SU-DHL-6 (cell line): ENCODE results near the gene PPIA.

Source experiments
- H2AFZ ChIP-seq: fragments of 200-600 bp; sonication (generic); 2 replicates; pipeline ENCODE4 v1.6.1; 2014; ENCODE audit warnings: low read depth, mild to moderate bottlenecking, moderate library complexity, mixed read lengths, antibody characterized with exemption, low read length; ENCODE audit not compliant: severe bottlenecking
- H3F3A ChIP-seq: fragments of 200-600 bp; shearing (Covaris generic); 2 replicates; pipeline ENCODE4 v1.6.0; 2016; ENCODE audit warnings: antibody characterized with exemption, mild to moderate bottlenecking; ENCODE audit not compliant: insufficient read depth
- H3K27ac ChIP-seq: fragments of 200-600 bp; sonication (generic); 2 replicates; pipeline ENCODE4 v1.5.1; 2016; ENCODE audit warnings: low read depth, mild to moderate bottlenecking, low read length, moderate library complexity, mixed read lengths
- H3K27me3 ChIP-seq: fragments of 200-600 bp; sonication (generic), shearing (Covaris generic); 2 replicates; pipeline ENCODE4 v1.6.0; 2014; ENCODE audit warnings: mild to moderate bottlenecking, low read length
- H3K36me3 ChIP-seq: fragments of 200-600 bp; sonication (generic); 2 replicates; pipeline ENCODE4 v1.6.1; 2014; ENCODE audit warnings: mild to moderate bottlenecking, low read length, mixed read lengths
- H3K4me2 ChIP-seq: fragments of 300-600, 200-600 bp; shearing (Covaris generic), sonication (generic); 2 replicates; pipeline ENCODE4 v1.6.0; 2014; ENCODE audit warnings: low read length, low read depth, mild to moderate bottlenecking; ENCODE audit not compliant: poor library complexity, severe bottlenecking
- H3K4me3 ChIP-seq: fragments of 200-600 bp; sonication (generic); 2 replicates; pipeline ENCODE4 v1.5.1; 2014; ENCODE audit warnings: antibody characterized with exemption, low read length, mild to moderate bottlenecking, mixed read lengths; ENCODE audit not compliant: insufficient read depth, poor library complexity, severe bottlenecking
- H3K79me2 ChIP-seq: fragments of 200-600 bp; sonication (generic); 2 replicates; pipeline ENCODE4 v1.6.1; 2014; ENCODE audit warnings: mild to moderate bottlenecking, low read length, moderate library complexity; ENCODE audit not compliant: insufficient read depth
- H3K9ac ChIP-seq: fragments of 200-600 bp; sonication (generic); 2 replicates; pipeline ENCODE4 v1.7.0; 2014; ENCODE audit warnings: mild to moderate bottlenecking, low read length
- H3K9me2 ChIP-seq: fragments of 200-600 bp; sonication (generic); replicated peaks from 2 replicates; pipeline ENCODE4 v1.6.1; 2014; ENCODE audit warnings: low read length; ENCODE audit not compliant: insufficient read depth
- H3K9me3 ChIP-seq: fragments of 200-600 bp; sonication (generic); 2 replicates; pipeline ENCODE4 v1.6.1; 2014; ENCODE audit warnings: low read length, mixed read lengths; ENCODE audit not compliant: insufficient read depth
- H4K20me1 ChIP-seq: fragments of 200-600 bp; sonication (generic); 2 replicates; pipeline ENCODE4 v1.6.1; 2014; ENCODE audit warnings: low read depth, mild to moderate bottlenecking, antibody characterized with exemption, low read length, moderate library complexity, mixed read lengths
- CTCF ChIP-seq: fragments of 200-600 bp; sonication (generic); IDR thresholded peaks from one replicate; pipeline ENCODE4 v1.5.1; 2017; ENCODE audit warnings: antibody characterized with exemption, mild to moderate bottlenecking, low read length, moderate library complexity; ENCODE audit not compliant: insufficient read depth, poor library complexity, severe bottlenecking
- EZH2phosphoT487 ChIP-seq: fragments of 200-600 bp; sonication (generic), shearing (Covaris generic); conservative IDR thresholded peaks from 2 replicates; pipeline ENCODE4 v1.6.1; 2018; ENCODE audit warnings: mild to moderate bottlenecking, antibody characterized with exemption, low read length, moderate library complexity, mixed read lengths

Gene PPIA

GRCh38 chr7:44808914-44809393 is 12.5 kb downstream of the PPIA start:
- Histone ChIP-seq H3K27me3 (no peaks in the 10 kb centered on the region), H3K9me3 (no peaks in the 10 kb centered on the region), H3K4me2 (no peak overlapping the region), H3K9me2 (no peaks in the 10 kb centered on the region), H3F3A (peaks cover 38% of the 10 kb centered on the region), H3K4me3 (no peak overlapping the region), H3K27ac (no peak overlapping the region), H4K20me1 (no peaks in the 10 kb centered on the region), H2AFZ (no peak overlapping the region), H3K79me2 (no peaks in the 10 kb centered on the region), H3K36me3 (no peaks in the 10 kb centered on the region), H3K9ac (no peak overlapping the region)
- TF ChIP-seq CTCF (no peak), EZH2phosphoT487 (no peak)

- no peaks in the 10 kb centered on the region for H3K79me2 ChIP-seq
- H3K4me3 ChIP-seq = no peak overlapping the region
- no peak overlapping the region for H3K9ac ChIP-seq
- no peak overlapping the region for H3K27ac ChIP-seq
- TF ChIP-seq EZH2phosphoT487 (no peak), CTCF (no peak)
- H3K4me2 ChIP-seq = no peak overlapping the region
- no peaks in the 10 kb centered on the region for H3K9me2 ChIP-seq
- H3K27me3 ChIP-seq = no peaks in the 10 kb centered on the region
- no peaks in the 10 kb centered on the region for H4K20me1 ChIP-seq
- H2AFZ ChIP-seq = no peak overlapping the region
- no peaks in the 10 kb centered on the region for H3K36me3 ChIP-seq
- peaks cover 17% of the 10 kb centered on the region for H3F3A ChIP-seq
- H3K9me3 ChIP-seq = no peaks in the 10 kb centered on the region
Measured at GRCh38 chr7:44811093-44811492, 14.6 kb downstream of the PPIA start.

GRCh38 chr7:44811571-44811970 is 15.1 kb downstream of the PPIA start:
- no peaks in the 10 kb centered on the region for H3K36me3 ChIP-seq
- H3K4me3 ChIP-seq = no peak overlapping the region
- no peaks in the 10 kb centered on the region for H3K27me3 ChIP-seq
- H3K9me2 ChIP-seq = no peaks in the 10 kb centered on the region
- TF ChIP-seq EZH2phosphoT487 = no peak
- no peak overlapping the region for H3K4me2 ChIP-seq
- peaks cover 12% of the 10 kb centered on the region; the same call in 1 of the 2 replicates for H3F3A ChIP-seq
- no peaks in the 10 kb centered on the region for H3K79me2 ChIP-seq
- no peak overlapping the region for H2AFZ ChIP-seq
- H3K9me3 ChIP-seq = no peaks in the 10 kb centered on the region
- no peak overlapping the region for H3K27ac ChIP-seq
- H3K9ac ChIP-seq = no peak overlapping the region
- H4K20me1 ChIP-seq = no peaks in the 10 kb centered on the region

- H3K9me2 ChIP-seq = no peaks in the 10 kb centered on the region
- 0 out of 2 replicates have a peak, but pooled peaks cover 5% of the 10 kb centered on the region for H3F3A ChIP-seq
- H3K4me3 ChIP-seq = no peak overlapping the region
- no peaks in the 10 kb centered on the region for H3K36me3 ChIP-seq
- H4K20me1 ChIP-seq = no peaks in the 10 kb centered on the region
- TF ChIP-seq CTCF (no peak), EZH2phosphoT487 (no peak)
- H2AFZ ChIP-seq = no peak overlapping the region
- H3K27ac ChIP-seq = no peak overlapping the region
- H3K9me3 ChIP-seq = no peaks in the 10 kb centered on the region
- no peaks in the 10 kb centered on the region for H3K79me2 ChIP-seq
- no peak overlapping the region for H3K9ac ChIP-seq
- H3K4me2 ChIP-seq = no peak overlapping the region
- H3K27me3 ChIP-seq = no peaks in the 10 kb centered on the region
Measured at GRCh38 chr7:44814919-44815318, 18.4 kb downstream of the PPIA start.
